ENCODE measurements around the gene HACD4.
A peak's percentile ranks its signal among the peaks of the same experiment; 100 is the strongest.
"Not testable (repeated sequence)": the region's sequence is repeated elsewhere in the genome, so short reads cannot be mapped to it uniquely, and the experiment has no call there.

Gene HACD4

DNA sequence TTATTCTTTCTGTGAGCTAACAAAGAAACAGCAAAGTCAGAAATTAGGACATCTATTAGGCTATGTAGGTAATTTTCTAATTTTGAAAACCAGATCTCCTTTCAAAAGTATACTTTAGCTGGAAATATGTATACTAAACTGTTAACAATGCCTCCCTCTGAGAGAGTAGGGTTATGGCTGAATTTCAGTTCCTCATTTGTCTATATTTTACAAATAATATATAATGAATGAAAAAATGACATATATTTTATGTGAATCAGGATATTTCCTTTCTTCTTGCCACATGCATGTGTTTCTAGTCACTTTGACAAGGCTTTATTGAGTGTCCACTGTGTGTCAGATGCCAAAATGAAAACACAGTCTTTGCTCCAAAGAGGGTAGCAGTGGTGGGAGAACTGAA, 15.4 kb downstream of the HACD4 start:
- DNase-seq, result no peak

DNA sequence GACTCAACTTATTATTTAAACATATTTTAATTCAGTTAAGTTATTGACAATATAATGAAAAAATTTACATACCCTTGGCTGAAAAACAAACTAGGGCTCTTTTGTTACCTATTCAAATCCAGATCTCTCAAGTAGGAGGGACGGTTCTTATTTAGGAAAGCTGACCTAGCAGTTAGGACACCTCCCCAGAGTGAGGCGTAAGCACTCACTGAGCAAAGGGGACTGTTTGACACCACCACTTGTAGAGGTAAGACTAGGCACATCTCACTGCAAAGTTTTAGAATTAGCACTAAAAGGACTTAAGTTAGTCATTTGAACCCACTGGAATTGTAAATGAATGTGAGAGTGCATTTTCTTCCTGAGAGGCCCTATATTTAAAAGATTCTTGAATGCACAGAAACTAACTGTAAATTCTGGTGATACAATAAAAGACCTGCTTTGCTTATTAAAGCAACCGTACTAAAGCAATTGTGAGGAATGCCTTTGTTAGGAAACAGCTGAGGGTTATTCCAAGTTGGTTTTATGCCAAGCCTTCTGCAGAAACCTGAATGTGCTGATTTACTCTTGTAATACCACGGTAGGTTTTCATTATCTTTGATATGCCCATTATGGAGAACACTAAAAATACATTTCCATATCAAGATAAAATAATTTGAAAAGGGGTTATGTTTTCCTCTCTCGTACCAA, 16.2 kb downstream of the HACD4 start:
- no peak for DNase-seq

DNA sequence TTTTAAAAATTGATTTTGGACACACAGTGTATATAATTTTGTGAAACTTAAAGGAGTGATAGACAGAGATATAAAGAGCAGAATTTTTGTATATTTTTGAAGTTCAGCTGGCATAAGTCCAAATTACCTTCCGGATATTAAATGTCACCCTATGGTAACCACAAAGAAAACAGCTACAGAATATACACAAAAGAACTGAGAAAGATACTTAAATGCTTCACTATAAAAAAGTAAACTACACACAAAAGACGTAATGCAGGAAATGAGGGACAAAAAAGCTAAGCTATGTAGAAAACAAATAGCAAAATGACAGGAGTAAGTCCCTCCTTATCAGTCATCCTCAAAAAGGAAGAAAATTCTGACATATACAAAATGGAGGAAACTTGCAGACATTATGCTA, 29.4 kb downstream of the HACD4 start:
- DNase-seq, result peak; percentile 30

DNA sequence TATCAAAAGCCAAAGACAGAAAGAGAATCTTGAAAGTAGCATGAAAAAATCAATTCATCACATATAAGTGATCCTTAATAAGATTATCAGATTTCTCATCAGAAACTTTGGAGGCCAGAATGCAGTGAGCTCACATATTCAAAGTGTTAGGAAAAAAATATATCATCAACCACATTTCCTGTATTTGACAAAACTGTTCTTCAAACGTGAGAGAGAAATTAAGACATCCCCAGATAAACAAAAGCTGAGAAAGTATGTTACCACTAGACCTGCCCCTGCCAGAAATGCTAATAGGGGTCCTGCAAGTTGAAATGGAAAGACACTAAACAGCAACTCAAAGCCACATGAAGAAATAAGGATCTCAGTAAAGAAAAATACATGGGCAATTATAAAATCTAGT, 29.9 kb downstream of the HACD4 start:
- peak; percentile 47 for DNase-seq

DNA sequence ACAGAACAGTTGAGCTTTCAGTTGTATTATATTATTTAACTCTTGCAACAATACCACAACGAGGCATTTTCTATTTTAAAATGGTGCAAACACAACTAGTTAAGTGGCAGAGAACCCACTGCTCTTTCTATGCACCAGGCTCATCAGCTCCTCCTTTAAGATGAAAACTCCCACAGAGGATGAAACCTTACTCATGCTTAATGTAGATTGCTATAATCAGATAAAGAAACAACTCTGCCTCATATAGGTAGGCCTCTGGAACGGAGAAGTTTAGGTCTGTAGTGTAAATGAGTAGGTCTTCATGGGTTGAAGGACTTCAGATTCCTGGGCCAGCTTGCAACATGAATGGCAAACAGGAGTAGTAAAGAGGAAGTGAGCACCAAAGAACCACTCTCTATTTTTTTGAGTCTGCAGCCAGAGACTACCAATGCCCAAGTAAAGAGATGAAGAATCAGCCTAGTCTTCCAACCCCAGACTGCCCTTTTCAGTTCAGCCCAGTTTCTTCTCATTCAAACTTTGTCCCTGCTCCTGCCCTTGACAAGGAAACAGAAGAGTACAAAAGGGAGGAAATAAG, 33.9 kb downstream of the HACD4 start:
- DNase-seq, result no peak

DNA sequence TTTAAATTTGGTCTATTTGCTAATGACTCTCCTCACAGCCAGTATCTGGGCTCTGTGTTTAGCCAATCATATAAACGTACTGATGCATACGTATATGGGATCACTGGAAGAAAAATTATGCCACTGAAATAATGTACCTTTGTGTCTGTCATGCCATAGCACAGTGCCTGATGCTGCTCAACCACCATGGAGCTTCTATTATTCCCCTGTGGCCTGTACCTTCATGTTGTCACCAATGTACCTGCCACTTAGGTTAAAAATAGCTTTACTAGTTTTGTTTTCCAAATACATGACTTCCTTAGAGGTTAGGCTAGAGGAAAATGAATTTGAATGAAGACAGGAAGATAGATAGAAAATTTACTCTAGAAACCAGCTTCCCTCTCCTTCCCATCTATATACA, 34.6 kb downstream of the HACD4 start:
- no peak for DNase-seq

DNA sequence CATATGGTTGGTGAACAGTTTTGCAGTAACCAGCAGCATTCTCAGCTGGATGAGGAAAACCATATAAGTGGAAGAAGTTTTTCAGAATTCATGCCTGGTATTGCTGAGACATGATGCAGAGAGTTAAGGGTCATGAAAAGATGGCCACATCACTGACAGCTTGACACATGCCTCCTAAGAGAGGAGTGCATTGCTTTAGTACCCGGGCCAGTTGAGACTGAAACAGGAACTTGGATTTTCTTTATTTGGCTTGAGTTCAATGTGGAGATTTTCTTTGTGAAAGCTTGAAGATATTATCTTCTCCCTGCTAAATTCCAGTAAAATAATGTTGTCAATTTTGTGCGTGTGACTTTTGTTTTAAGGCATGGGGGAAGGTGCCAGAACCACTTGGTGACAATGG, 35.8 kb downstream of the HACD4 start:
- DNase-seq, result no peak

DNA sequence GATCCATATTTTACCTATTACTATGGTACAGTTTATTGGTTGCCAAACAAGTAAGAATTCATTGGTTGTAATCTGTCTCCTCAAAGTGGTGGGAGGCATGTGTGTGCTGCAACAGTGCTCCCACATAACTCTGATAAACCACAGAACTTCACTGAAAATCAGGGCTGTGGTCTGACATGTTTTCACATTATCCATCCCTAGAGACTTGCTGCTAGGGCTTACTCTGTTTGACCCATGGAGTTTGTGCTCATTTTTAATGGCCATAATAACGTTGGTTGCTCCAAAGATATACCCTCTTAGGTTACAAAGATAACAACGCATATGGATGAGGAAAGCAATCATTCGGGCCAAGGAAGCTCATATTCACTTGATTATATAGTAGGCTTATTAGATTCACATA, 37.0 kb downstream of the HACD4 start:
- DNase-seq, result no peak

DNA sequence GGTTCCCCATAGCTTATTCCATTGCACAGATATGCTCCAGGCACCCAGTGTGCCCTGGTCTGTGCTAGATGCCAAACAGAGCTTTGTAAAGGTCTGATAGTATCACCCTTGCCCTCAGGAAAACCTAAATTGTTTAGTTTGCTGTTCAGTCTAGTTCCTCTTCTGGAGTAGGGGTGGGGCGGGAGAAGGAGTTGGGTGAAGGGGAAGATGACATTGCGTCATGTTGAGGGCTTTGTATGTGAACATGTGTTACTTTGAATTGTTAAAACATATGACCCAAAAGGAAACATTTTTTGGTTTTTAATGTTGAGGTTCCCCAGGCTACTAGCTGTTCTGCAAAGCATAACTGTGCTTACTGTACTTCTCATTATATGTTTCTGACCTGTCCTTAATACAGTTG, 40.6 kb downstream of the HACD4 start:
- no peak for DNase-seq

DNA sequence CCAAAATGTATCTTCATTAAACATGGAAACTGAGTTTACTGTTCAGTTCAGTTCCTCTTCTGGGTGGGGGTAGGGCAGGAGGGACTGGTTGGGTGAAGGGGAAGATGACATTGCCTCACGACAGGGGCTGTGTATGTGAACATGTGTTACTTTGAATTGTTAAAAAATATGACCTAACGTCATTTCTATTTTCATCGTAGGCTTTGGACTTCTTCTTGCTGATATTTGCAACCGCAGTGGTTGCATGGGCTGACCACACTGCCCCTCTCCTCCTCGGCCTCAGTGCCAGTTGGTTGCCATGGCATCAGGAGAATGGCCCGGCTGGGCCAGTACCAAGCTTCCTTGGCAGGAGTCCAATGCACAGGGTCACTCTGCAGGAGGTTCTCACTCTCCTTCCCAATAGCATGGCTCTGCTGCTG, 41.5 kb downstream of the HACD4 start:
- DNase-seq, result no peak

DNA sequence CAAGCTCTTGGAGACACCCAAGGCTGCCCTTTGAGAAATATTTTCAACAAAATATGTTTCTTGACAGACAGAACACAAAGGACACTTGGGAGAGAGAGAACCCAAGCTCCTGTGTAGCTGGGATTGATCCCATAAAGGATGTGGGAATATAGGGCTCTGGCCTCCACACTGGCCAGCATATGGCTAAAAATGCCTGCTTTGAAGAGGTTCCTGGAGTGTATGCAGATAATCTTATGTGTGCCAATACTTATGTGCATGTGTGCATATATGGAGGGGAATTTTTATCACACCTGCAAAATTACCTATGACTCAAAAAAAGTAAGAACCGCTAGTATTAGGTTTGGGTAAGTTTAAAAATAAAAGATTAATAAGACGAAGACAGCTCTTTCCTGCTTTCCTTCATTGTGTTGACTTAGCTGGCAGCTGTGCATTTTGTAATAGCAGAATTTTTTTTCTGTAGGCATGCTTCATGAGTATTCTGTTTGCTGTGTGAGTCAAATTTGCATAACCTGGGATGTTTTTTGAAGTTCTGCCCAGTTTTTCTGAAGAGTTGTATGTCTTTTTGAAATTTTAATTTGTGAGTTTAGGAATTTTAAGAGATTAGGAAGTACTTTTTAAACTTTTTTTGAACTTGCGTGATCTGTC, 42.6 kb downstream of the HACD4 start:
- no peak for DNase-seq

DNA sequence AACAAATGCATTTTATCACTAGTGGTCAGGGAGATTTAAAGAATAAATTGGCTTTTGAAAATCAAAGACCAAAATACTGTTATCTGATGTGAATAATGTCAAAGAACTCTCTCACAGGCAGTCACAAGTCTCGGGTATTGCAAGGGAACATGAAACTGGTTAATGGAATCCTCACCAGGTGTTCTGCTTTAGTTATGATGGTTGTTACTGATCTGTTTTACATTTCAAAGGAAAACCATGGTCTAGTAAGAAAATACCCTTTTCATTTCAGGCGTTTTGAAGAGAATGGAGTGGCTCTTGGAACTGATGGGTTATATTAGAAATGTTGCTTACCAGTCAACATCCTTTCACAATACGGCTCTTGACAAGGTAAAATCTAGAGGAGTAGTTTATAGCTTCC, 43.4 kb downstream of the HACD4 start:
- DNase-seq, result no peak

DNA sequence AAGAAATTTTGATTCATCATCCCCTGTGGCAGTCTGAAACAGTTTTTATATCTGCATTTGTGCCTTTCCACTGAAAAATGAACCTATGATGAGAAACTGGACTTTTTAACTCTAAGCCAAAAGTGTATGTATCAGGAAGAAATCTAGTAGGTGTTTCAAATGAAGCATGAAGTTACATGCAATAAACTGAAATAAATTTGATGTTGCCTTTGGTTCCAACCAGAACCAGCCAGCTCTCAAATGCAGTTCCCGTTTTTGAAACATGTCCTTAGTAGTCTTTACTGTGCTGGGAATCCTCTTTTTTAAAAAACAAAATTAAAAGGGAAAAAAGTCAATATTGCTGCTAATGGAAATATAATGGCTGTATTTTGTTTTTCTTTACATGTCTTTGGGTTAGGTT, 43.9 kb downstream of the HACD4 start:
- DNase-seq, result no peak

DNA sequence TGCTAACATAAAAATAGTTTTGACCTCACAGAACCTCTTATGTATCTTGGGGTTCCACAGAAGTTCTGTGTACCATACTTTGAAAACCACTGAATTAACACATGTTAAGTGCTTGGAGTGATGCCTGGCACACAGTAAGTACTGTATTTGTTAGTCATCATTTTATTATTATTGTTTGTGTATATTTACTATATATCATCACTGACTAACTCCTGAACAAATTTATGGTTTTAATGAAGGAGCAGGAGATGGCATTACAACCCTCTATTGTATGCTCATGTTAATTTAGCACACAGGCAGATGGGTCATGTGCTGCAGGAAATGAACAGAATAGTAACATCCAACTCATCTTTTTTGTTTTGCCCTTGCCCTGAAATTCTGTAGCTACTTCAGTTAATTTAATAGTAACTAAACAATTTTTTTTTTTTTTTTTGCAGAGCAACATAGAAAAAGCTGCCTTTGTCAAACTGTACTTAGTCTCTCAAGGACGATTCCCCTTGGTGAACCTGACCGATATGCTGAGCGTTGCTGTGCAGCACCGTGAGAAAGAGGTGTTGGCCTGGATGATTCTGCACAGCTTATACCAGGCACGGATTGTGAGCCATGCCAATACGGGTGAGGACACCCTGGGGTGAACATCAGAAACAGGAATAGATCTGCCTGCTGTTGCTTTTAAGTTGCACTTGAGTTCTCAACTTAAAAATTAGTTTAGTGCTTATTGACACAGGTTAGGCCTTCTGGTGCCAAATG, 45.4 kb downstream of the HACD4 start:
- DNase-seq, result no peak

DNA sequence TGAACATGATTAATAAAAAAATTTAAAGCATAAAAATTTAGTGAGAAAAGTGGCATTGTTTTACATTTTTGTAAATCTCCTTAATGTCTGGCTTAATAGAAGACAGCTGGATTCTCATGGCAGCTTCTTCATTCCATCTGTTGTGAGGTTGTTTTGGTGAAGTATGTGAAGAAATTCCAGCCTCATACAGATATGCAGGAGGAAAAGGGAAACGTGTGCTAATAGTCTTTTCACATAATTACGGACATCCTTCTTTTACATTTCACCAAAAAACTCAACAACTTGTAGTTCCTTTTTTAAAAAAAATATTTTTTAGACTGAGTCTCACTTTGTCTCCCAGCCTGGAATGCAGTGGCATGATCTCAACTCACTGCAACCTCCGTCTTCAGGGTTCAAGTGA, 46.9 kb downstream of the HACD4 start:
- DNase-seq, result no peak

DNA sequence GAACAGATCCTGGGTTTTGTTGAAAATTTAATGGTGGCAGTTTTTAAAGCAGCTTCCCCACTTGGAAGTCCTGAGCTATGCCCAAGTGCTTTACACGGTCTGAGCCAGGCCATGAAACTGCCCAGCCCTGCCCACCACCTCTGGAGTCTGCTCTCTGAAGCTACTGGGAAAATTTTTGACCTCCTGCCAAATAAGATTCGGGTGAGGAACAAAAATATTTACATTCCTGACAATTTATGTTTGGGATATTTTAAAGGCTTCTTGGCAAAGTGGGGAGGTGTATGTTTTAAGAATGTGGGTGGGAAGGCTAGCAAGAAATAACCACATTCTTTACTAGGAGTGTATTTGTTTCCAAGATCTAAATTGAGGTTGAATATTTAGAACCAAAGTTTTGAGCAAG, 50.0 kb downstream of the HACD4 start:
- no peak for DNase-seq

DNA sequence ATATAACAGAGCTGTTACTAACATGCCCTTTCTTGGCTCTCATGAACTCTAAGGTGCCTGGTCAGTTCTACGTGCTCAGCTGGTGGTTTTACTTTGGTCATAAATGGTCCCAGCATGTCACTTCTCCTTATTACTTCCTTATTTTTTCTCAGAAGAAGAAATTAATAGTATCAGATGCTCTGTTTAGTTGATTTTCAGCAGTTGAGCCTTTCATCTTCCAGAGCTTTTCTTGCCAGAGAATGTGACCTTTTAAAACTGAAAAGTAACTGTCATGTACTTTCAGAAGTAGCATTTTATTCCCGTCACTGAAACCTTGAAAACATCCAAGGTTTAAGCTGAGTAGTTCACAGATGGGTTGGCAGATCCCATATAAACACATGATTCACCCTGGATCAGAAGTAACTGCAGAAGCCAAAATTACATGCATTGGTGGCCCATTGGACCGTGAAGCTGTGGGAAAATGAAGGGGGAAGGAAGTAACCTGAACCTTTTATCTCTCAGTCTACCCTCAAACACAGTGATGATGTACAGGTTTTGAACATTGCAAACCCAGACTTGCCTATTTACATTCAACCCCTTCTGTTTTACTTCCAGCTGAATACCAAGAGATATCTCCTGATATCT, 50.5 kb downstream of the HACD4 start:
- no peak for DNase-seq

DNA sequence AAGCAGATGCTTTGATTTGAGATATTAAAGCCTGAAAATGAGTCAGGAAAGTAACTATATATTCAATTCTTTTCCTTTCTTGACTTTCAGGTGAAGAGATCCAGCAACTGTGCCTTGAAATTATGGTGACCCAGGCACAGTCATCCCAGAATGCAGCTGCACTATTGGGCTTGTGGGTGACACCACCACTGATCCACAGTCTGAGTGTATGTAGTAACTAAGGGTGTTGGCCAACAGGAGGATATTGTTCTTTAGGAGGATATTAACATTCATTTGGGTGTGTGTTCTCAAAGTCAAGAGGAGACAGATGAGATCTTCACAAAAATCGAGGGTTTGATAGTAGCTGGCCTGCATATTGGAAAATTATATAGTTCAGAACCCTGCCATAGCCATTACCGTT, 53.2 kb downstream of the HACD4 start:
- no peak for DNase-seq

DNA sequence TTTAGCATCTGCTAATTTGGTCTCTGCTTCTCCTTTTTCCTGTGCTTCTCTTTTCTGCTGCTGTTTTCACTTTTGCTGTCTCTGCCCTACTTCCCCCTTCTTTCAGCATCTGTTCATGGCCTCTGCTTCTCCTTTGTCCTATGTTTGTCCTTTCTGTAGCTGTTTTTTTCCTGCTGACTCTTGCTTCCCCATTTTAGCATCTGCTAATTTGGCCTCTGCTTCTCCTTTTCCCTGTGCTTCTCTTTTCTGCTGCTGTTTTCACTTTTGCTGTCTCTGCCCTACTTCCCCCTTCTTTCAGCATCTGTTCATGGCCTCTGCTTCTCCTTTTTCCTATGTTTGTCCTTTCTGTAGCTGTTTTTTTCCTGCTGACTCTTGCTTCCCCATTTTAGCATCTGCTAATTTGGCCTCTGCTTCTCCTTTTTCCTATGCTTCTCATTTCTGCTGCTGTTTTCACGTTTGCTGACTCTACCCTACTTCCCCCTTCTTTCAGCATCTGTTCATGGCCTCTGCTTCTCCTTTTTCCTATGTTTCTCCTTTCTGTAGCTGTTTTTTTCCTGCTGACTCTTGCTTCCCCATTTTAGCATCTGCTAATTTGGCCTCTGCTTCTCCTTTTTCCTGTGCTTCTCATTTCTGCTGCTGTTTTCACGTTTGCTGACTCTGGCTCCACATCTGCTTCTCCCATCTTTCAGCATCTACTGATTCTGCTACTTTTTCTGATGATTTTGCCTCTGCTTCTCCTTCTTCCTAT, 57.1 kb downstream of the HACD4 start:
- DNase-seq, result not testable (repeated sequence)

DNA sequence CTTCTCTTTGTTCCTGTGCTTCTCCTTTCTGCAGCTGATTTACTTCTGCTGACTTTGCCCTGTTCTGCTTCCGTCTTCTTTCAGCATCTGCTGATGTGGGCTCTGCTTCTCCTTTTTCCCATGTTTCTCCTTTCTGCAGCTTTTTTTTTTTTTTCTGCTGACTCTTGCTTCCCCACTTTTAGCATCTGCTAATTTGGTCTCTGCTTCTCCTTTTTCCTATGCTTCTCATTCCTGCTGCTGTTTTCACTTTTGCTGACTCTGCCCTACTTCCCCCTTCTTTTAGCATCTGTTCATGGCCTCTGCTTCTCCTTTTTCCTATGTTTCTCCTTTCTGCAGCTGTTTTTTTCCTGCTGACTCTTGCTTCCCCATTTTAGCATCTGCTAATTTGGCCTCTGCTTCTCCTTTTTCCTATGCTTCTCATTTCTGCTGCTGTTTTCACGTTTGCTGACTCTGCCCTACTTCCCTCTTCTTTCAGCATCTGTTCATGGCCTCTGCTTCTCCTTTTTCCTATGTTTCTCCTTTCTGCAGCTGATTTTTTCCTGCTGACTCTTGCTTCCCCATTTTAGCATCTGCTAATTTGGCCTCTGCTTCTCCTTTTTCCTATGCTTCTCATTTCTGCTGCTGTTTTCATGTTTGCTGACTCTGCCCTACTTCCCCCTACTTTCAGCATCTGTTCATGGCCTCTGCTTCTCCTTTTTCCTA, 58.0 kb downstream of the HACD4 start:
- not testable (repeated sequence) for DNase-seq

DNA sequence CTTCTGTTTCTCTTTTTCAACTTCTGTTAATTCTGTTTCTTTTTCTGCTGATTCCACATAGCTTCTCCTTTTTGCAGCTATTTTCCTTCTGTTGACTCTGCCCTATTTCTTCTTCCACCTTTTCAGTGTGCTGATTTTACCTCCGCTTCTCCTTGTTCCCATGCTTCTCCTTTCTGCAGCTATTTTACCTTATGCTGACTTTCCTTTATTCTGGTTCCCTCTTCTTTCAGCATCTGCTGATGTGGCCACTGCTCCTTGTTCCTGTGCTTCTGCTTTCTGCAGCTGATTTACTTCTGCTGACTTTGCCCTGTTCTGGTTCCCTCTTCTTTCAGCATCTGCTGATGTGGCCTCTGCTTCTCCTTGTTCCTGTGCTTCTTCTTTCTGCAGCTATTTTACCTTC, 58.8 kb downstream of the HACD4 start:
- no peak for DNase-seq

All from CD4-positive, alpha-beta T cell treated with Interleukin-17A for 1 hour (primary cell).